CD4-positive, alpha-beta memory T cell (primary cell): ENCODE measurements around the gene CSRNP3. TPM values are rescaled to one million over a fixed set of nuclear protein-coding genes. Genes with fewer than 3 reads are reported as not detected.

Experiments used
- CTCF ChIA-PET: fragments of 350-600 bp; sonication (Branson Sonifier 250); formaldehyde crosslinking; loops from one replicate; lab custom pipeline; 2021; ENCODE audit warnings: inconsistent platforms; ENCODE audit not compliant: partially characterized antibody; lab: Charles Lee
- POLR2A ChIA-PET: fragments of 350-600 bp; sonication (Branson Sonifier 250); formaldehyde crosslinking; loops from one replicate; lab custom pipeline; 2021; ENCODE audit not compliant: partially characterized antibody; lab: Charles Lee
- DNase-seq, 5 donors: peaks; one replicate each; pipeline versions ENCODE4 v3.0.0 to v3.0.0-alpha.2; 2020 to 2022; ENCODE audit warnings: mixed read lengths in 1 of 5
- H3K27ac ChIP-seq: one replicate; pipeline ENCODE4 v1.7.0; 2013; ENCODE audit warnings: low read depth, low read length
- H3K27me3 ChIP-seq: 2 replicates; pipeline ENCODE4 v1.7.0; 2013; ENCODE audit warnings: mild to moderate bottlenecking, low read length, moderate library complexity; ENCODE audit not compliant: insufficient read depth
- H3K36me3 ChIP-seq: 2 replicates; pipeline ENCODE4 v1.7.0; 2013; ENCODE audit warnings: mild to moderate bottlenecking, low read length, moderate library complexity; ENCODE audit not compliant: insufficient read depth
- H3K4me1 ChIP-seq: 2 replicates; pipeline ENCODE4 v1.7.0; 2013; ENCODE audit warnings: mild to moderate bottlenecking, low read length, moderate library complexity; ENCODE audit not compliant: insufficient read depth
- H3K4me3 ChIP-seq, 2 donors: one replicate each; pipeline ENCODE4 v1.7.0; 2013; ENCODE audit warnings: low read length in 2 of 2, mild to moderate bottlenecking in 1 of 2
- H3K9me3 ChIP-seq, 2 donors: one replicate each; pipeline ENCODE4 v1.7.0; 2013; ENCODE audit warnings: low read length in 2 of 2, control low read depth in 1 of 2; ENCODE audit not compliant: control insufficient read depth in 1 of 2
- H3K27ac Mint-ChIP-seq, 7 donors: one replicate each; pipeline ENCODE4 v1.8.0; 2020 to 2021; ENCODE audit warnings: mixed read lengths in 7 of 7, mild to moderate bottlenecking in 6 of 7, inconsistent platforms in 3 of 7, moderate library complexity in 3 of 7
- H3K27me3 Mint-ChIP-seq, 2 donors: one replicate each; pipeline ENCODE4 v1.8.0; 2020 to 2021; ENCODE audit warnings: mixed read lengths in 2 of 2
- H3K36me3 Mint-ChIP-seq, 2 donors: one replicate each; pipeline ENCODE4 v1.8.0; 2020 to 2021; ENCODE audit warnings: mixed read lengths in 2 of 2, inconsistent platforms in 1 of 2, mild to moderate bottlenecking in 1 of 2
- H3K4me1 Mint-ChIP-seq, 4 donors: one replicate each; pipeline ENCODE4 v1.8.0; 2020 to 2021; ENCODE audit warnings: mixed read lengths in 4 of 4, mild to moderate bottlenecking in 1 of 4
- H3K4me3 Mint-ChIP-seq, 8 donors: one replicate each; pipeline ENCODE4 v1.8.0; 2020 to 2021; ENCODE audit warnings: mixed read lengths in 8 of 8, mild to moderate bottlenecking in 7 of 8, moderate library complexity in 6 of 8, inconsistent platforms in 3 of 8
- H3K9me3 Mint-ChIP-seq, 8 donors: one replicate each; pipeline ENCODE4 v1.8.0; 2020 to 2021; ENCODE audit warnings: mixed read lengths in 8 of 8, mild to moderate bottlenecking in 5 of 8, inconsistent platforms in 3 of 8, moderate library complexity in 1 of 8
- intact Hi-C: fragments of 100-400 bp; cut with micrococcal nuclease; formaldehyde crosslinking; loops from one replicate; pipeline ENCODE4 v1.15.1; 2023
- polyA plus RNA-seq, 2 donors: library from polyadenylated mRNA; unstranded; fragments of 300-500 nt; fragmentation: Illumina TruSeq; gene quantifications; one replicate each; pipeline ENCODE4 v1.2.3, GENCODE V29; 2021
- total RNA-seq, 2 experiments: library from RNA; stranded (reverse); gene quantifications; one replicate each; pipeline ENCODE4 v1.2.3, GENCODE V29; 2021

CSRNP3 gene
- total and polyA plus RNA-seq, 4 experiments from 2014 or later: not detected

DNA sequence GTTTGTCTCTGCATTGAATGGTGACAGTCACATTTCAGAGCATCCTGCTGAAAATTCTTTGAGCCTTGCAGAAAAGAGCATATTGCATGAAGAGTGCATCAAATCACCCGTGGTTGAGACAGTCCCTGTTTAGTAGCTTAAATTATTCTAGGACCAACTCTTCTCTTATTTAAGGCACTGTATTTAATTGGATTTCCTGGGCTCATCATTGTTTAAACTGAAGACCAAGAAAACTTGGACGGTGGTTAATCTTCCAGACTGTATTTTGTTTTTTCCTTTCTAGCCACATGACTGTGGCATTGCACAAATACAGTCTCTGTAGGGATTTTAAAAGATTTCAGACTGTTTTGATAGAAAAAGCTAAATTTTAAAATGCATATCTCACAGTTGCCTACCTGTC lies 210.1 kb downstream of the CSRNP3 start:
- H3K4me1 ChIP-seq: no peaks in the 10 kb centered on the region
- H3K36me3 ChIP-seq: no peaks in the 10 kb centered on the region
- Mint-ChIP-seq H3K27ac (no peak overlapping the region), H3K4me3 (no peak overlapping the region), H3K4me1 (no peaks in the 10 kb centered on the region), H3K36me3 (no peaks in the 10 kb centered on the region), H3K9me3 (no peaks in the 10 kb centered on the region), H3K27me3 (no peaks in the 10 kb centered on the region)
- no peak overlapping the region for H3K27ac ChIP-seq
- intact Hi-C loops: no loop called here
- CTCF ChIA-PET: no interaction called here
- POLR2A ChIA-PET: no interaction called here
- H3K4me3 ChIP-seq: no peak overlapping the region
- H3K27me3 ChIP-seq: no peaks in the 10 kb centered on the region
- DNase-seq: no peak
- H3K9me3 ChIP-seq: no peaks in the 10 kb centered on the region

DNA sequence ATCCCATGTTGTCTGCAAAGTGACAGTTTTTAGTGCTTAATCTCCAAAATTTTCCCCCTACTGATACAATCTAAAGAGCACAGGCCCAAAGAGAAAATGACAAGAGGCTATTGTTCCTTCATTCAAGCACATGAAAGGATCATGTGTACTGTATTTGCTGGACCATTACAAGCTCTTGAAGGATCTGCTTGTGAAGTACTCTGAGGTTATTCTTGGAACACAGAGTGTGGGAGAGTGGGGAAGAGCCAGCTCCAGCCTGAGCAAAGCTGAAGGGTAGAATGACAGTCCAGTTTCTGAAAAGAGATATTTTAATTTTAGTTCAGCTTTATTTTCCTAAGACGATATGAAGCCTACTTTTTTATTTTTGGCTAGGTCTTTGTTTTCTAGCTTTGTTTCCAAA lies 212.3 kb downstream of the CSRNP3 start:
- Mint-ChIP-seq H3K4me1 (no peaks in the 10 kb centered on the region), H3K36me3 (no peaks in the 10 kb centered on the region), H3K9me3 (peaks cover 0 to 2% (median 0%) of the 10 kb centered on the region in 8 donors), H3K27ac (no peak overlapping the region), H3K4me3 (no peak overlapping the region), H3K27me3 (no peaks in the 10 kb centered on the region)
- H3K27me3 ChIP-seq: no peaks in the 10 kb centered on the region
- DNase-seq: no peak
- ChIA-PET POLR2A (no interaction called here), CTCF (interaction anchor here (0.8 kb wide), 1 partner anchor 26 kb away, joined by 3 read pairs; no protein-coding TSS in a partner anchor)
- H3K9me3 ChIP-seq: no peaks in the 10 kb centered on the region
- H3K27ac ChIP-seq: no peak overlapping the region
- intact Hi-C loops: no loop called here
- H3K4me3 ChIP-seq: no peak overlapping the region
- H3K36me3 ChIP-seq: no peaks in the 10 kb centered on the region
- H3K4me1 ChIP-seq: no peaks in the 10 kb centered on the region

DNA sequence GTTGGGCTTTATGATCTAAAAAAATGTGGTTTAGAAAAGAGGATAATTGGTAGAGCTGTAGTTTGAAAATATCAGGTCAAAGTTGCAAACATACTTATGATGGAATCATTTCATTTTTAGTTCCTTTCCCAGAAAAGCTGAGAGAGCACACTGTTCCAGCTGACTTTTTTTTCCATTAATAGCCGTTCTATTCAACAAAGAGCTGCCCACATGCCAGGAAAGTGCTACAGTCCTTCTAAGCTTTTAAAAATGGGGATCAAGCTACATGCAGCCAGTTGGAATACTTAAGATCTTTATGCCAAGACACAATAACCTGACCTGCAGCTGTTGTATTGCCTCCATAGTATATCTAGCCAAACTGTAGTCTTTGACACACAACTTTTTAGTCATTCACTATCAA lies 213.0 kb downstream of the CSRNP3 start:
- no peak overlapping the region for H3K4me3 Mint-ChIP-seq
- intact Hi-C loops: no loop called here

DNA sequence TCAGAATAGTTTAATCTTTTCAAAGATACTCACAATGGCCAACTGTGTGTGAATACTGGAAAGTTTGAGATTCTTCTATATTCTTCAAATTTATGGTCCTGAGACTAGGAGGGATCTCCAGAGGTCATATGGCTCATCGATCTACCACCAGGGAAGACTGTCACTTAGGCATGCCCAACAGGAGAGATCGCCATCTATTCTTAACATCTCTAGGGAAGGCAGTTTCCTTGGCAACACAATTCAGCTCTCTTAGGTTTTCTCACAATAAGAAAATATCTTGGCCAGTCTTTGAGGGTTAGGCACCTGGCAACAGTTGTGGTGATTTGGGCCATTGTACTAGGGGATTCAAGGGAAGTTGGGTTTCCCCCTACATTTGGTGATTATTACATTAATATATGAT lies 217.3 kb downstream of the CSRNP3 start:
- POLR2A ChIA-PET: no interaction called here
- peaks cover 0 to 4% (median 0%) of the 10 kb centered on the region in 8 donors for H3K9me3 Mint-ChIP-seq
- no peaks in the 10 kb centered on the region for H3K36me3 ChIP-seq
- no peak overlapping the region for H3K4me3 ChIP-seq
- no peak for DNase-seq
- H3K27me3 ChIP-seq: no peaks in the 10 kb centered on the region
- CTCF ChIA-PET: no interaction called here
- peaks cover 0 to 3% of the 10 kb centered on the region in 2 donors for H3K27me3 Mint-ChIP-seq
- H3K36me3 Mint-ChIP-seq: no peaks in the 10 kb centered on the region
- no peak overlapping the region for H3K4me3 Mint-ChIP-seq
- intact Hi-C loops: no loop called here
- no peak overlapping the region for H3K27ac Mint-ChIP-seq
- H3K4me1 ChIP-seq: no peaks in the 10 kb centered on the region
- no peak overlapping the region for H3K27ac ChIP-seq
- no peaks in the 10 kb centered on the region for H3K4me1 Mint-ChIP-seq
- H3K9me3 ChIP-seq: no peaks in the 10 kb centered on the region

More for the DNA sequence above, 213.0 kb downstream of the CSRNP3 start:
- Histone ChIP-seq H3K36me3 (no peaks in the 10 kb centered on the region), H3K4me3 (no peak overlapping the region), H3K27me3 (no peaks in the 10 kb centered on the region), H3K4me1 (no peaks in the 10 kb centered on the region), H3K9me3 (no peaks in the 10 kb centered on the region), H3K27ac (no peak overlapping the region)
- Mint-ChIP-seq H3K36me3 (no peaks in the 10 kb centered on the region), H3K4me1 (no peaks in the 10 kb centered on the region), H3K27me3 (peaks cover 0 to 3% of the 10 kb centered on the region in 2 donors), H3K27ac (no peak overlapping the region), H3K9me3 (peaks cover 0 to 2% (median 0%) of the 10 kb centered on the region in 8 donors)
- DNase-seq: no peak
- ChIA-PET CTCF (interaction anchor here (0.6 to 0.8 kb wide), 2 partner anchors 25 to 1076 kb away, joined by 3 to 4 read pairs; no protein-coding TSS in a partner anchor), POLR2A (no interaction called here)

DNA sequence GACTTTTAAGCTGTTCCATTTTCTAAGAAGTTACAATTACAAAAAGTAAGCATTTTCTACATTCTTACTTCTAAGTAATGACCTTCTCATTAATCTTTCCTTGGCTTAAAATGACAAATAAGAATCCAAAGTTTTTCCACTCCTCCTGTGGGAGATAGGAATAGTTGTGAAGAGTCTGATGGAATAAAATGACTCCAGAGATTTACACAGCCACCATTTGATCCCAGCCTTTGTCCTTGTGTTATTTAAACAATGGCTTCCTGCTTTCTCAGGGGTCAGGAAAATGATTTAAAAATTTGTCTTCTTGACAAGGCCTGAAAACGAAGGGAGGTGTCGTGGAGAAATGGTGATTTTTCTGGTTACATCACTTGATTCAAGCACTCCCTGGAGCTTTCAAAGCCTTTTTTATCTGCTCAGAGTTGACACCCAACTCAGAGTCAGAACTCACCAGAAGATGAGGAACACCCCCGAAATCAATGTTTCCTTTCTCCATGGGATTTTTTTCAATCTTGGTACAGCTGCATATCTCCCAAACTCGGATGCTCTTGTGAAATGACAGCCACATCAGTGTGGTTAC lies 218.0 kb downstream of the CSRNP3 start:
- intact Hi-C loops: no loop called here

DNA sequence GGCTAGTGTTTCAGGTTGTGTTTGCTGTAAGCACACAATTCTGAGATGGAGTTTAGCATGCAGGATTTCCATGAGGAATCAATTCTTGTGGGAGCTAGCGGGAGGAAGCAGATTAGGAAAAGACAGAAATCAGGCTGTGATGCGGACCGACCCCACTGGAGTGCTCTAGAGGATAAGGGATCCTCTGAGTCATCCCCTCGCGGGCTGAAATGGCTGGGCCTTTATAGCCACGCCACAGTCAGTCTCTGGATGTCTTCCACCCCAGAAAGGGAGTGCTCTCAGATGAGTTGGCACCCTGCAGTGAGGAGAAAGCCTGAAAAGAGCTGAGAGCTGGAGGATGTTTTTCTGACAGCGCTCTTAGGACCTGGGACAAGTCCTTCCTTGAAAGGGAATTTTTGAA lies 222.1 kb downstream of the CSRNP3 start:
- Histone ChIP-seq H3K36me3 (no peaks in the 10 kb centered on the region), H3K4me1 (no peaks in the 10 kb centered on the region), H3K27me3 (no peaks in the 10 kb centered on the region), H3K27ac (no peak overlapping the region), H3K4me3 (no peak overlapping the region), H3K9me3 (no peaks in the 10 kb centered on the region)
- Mint-ChIP-seq H3K9me3 (peaks cover 0 to 4% (median 0%) of the 10 kb centered on the region in 8 donors), H3K4me3 (no peak overlapping the region), H3K4me1 (no peaks in the 10 kb centered on the region), H3K27ac (no peak overlapping the region), H3K27me3 (peaks cover 0 to 4% of the 10 kb centered on the region in 2 donors), H3K36me3 (no peaks in the 10 kb centered on the region)
- POLR2A ChIA-PET: no interaction called here
- no peak for DNase-seq
- CTCF ChIA-PET: no interaction called here
- intact Hi-C loops: no loop called here

More for the DNA sequence above, 218.0 kb downstream of the CSRNP3 start:
- Histone ChIP-seq H3K4me3 (no peak overlapping the region), H3K4me1 (no peaks in the 10 kb centered on the region), H3K9me3 (no peaks in the 10 kb centered on the region), H3K36me3 (no peaks in the 10 kb centered on the region), H3K27ac (no peak overlapping the region), H3K27me3 (no peaks in the 10 kb centered on the region)
- POLR2A ChIA-PET: no interaction called here
- no peak for DNase-seq
- Mint-ChIP-seq H3K4me1 (no peaks in the 10 kb centered on the region), H3K4me3 (no peak overlapping the region), H3K36me3 (no peaks in the 10 kb centered on the region), H3K27ac (no peak overlapping the region), H3K27me3 (peaks cover 0 to 3% of the 10 kb centered on the region in 2 donors), H3K9me3 (peaks cover 0 to 4% (median 0%) of the 10 kb centered on the region in 8 donors)
- CTCF ChIA-PET: no interaction called here

DNA sequence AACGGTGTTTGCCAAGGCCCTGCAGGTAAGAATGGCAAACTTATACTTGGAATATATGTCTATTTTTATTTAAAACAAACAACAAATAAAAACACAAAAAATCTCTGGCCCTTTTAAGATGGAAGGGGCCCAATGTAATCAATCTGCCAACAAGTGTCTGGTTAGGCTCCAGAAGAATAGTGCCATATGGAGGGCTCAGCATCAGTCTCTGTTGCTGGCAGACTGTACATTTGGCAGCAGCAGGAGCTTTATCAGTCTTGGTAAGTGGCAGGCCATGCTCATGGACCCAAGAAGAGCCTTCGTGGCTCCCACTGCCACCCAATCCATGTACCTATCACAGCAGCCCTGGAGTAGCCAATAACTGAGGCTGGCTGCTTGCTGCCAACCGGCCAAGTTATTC lies 223.4 kb downstream of the CSRNP3 start:
- peaks cover 0 to 8% of the 10 kb centered on the region in 2 donors for H3K27me3 Mint-ChIP-seq
- H3K4me1 Mint-ChIP-seq: no peaks in the 10 kb centered on the region
- H3K4me3 ChIP-seq: no peak overlapping the region
- ChIA-PET CTCF (no interaction called here), POLR2A (no interaction called here)
- H3K36me3 ChIP-seq: no peaks in the 10 kb centered on the region
- no peaks in the 10 kb centered on the region for H3K27me3 ChIP-seq
- no peaks in the 10 kb centered on the region for H3K4me1 ChIP-seq
- H3K9me3 Mint-ChIP-seq: peaks cover 0 to 2% (median 0%) of the 10 kb centered on the region in 8 donors
- intact Hi-C loops: no loop called here
- no peak overlapping the region for H3K4me3 Mint-ChIP-seq
- H3K9me3 ChIP-seq: no peaks in the 10 kb centered on the region
- no peak for DNase-seq
- no peak overlapping the region for H3K27ac ChIP-seq
- no peak overlapping the region for H3K27ac Mint-ChIP-seq
- H3K36me3 Mint-ChIP-seq: no peaks in the 10 kb centered on the region
